HEK293T (cell line): ENCODE measurements around the gene CIDEA.

Experiments used
- BHLHE40 ChIP-seq: fragments of 450-650 bp; IDR thresholded peaks from 2 replicates; pipeline ENCODE4 v1.6.1; 2016; ENCODE audit warnings: mild to moderate bottlenecking, moderate library complexity, borderline replicate concordance
- CTBP1 ChIP-seq: fragments of 450-650 bp; IDR thresholded peaks from 2 replicates; pipeline ENCODE4 v1.6.1; 2016; ENCODE audit warnings: borderline replicate concordance
- ELF4 ChIP-seq: fragments of 450-650 bp; IDR thresholded peaks from 2 replicates; pipeline ENCODE4 v1.6.1; 2017; ENCODE audit warnings: antibody characterized with exemption
- FOXA1 ChIP-seq: fragments of 450-650 bp; IDR thresholded peaks from 2 replicates; pipeline ENCODE4 v1.6.1; 2016; ENCODE audit warnings: mild to moderate bottlenecking
- FOXM1 ChIP-seq: fragments of 450-650 bp; IDR thresholded peaks from 2 replicates; pipeline ENCODE4 v1.6.1; 2017; ENCODE audit warnings: mild to moderate bottlenecking, borderline replicate concordance
- HDGF ChIP-seq: fragments of 450-650 bp; IDR thresholded peaks from 2 replicates; pipeline ENCODE4 v1.6.1; 2017; ENCODE audit warnings: antibody characterized with exemption, borderline replicate concordance
- NFRKB ChIP-seq: fragments of 450-650 bp; IDR thresholded peaks from 2 replicates; pipeline ENCODE4 v1.6.1; 2016; ENCODE audit warnings: mild to moderate bottlenecking, moderate library complexity
- SP1 ChIP-seq: fragments of 450-650 bp; IDR thresholded peaks from 2 replicates; pipeline ENCODE4 v1.6.1; 2017
- SUZ12 ChIP-seq: fragments of 450-650 bp; IDR thresholded peaks from 2 replicates; pipeline ENCODE4 v1.6.1; 2016; ENCODE audit warnings: mild to moderate bottlenecking
- ZNF384 ChIP-seq: fragments of 450-650 bp; IDR thresholded peaks from 2 replicates; pipeline ENCODE4 v1.6.1; 2016

DNA sequence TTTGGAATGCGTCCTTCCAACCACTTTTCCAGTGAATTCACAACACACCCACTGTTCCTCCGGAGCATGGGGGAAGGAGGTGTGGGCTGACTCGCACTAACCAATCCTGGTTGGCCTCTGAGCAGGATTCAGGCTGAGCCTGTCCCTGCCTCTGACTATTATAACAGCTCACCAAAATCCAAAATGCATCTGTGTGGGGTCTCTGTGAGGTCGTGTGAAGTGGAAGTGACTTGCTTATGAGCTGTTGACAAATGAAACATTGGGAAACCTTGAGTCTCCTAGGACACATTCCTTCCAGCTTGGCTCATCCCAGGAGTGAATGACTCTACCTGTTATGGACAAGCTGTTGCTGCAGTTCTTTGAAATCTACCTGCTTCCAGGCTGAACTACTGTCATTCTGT lies 1.5 kb downstream of the CIDEA start:
- no peak for TF ChIP-seq FOXA1
- TF ChIP-seq SP1, result no peak
- TF ChIP-seq SUZ12, result no peak
- TF ChIP-seq HDGF, result no peak
- TF ChIP-seq ELF4, result no peak
- no peak for TF ChIP-seq CTBP1
- no peak for TF ChIP-seq FOXM1
- no peak for TF ChIP-seq BHLHE40
- TF ChIP-seq NFRKB, result no peak
- TF ChIP-seq ZNF384, result no peak
